Mucosa of descending colon (tissue), 3 donors: ENCODE data around the gene RLBP1. TPM values are rescaled to one million over a fixed set of nuclear protein-coding genes. Genes with fewer than 3 reads are reported as not detected.

Source experiments
- ATAC-seq: fragments of 200-7000 bp; cut with Tn5 transposase; one replicate; pipeline ENCODE4 v1.9.1; 2020; ENCODE audit warnings: mild to moderate bottlenecking, moderate library complexity
- DNase-seq, 3 donors: peaks; one replicate each; pipeline ENCODE4 v3.0.0-alpha.2; 2020
- H3K36me3 ChIP-seq: fragments of 200-600 bp; one replicate; pipeline ENCODE4 v1.8.0; 2021; ENCODE audit warnings: low read depth, mild to moderate bottlenecking
- H3K4me1 ChIP-seq: fragments of 200-600 bp; one replicate; pipeline ENCODE4 v1.8.0; 2021; ENCODE audit warnings: low read depth, mild to moderate bottlenecking
- H3K4me3 ChIP-seq: fragments of 200-600 bp; one replicate; pipeline ENCODE4 v1.8.0; 2021; ENCODE audit warnings: mild to moderate bottlenecking
- H3K9me3 ChIP-seq: fragments of 200-600 bp; one replicate; pipeline ENCODE4 v1.8.0; 2021; ENCODE audit warnings: mild to moderate bottlenecking
- CTCF ChIP-seq: fragments of 200-600 bp; IDR thresholded peaks from one replicate; pipeline ENCODE4 v1.8.0; 2022; ENCODE audit warnings: antibody characterized with exemption, mild to moderate bottlenecking
- intact Hi-C, 2 donors: fragments of 100-400 bp; cut with DNase I in 1 of 2; cut with micrococcal nuclease in 1 of 2; formaldehyde crosslinking; loops; one replicate each; pipeline versions ENCODE4 v1.11.0 to v1.11.1; 2022; cut with DNase I, micrococcal nuclease
- total RNA-seq, 3 donors: library from RNA; stranded (reverse); fragmentation: NEBNext Ultra II Directional in 2 of 3; extraction: Animal tissue kit (Norgen Biotek cat#: 25700) in 2 of 3; gene quantifications; one replicate each; pipeline versions ENCODE4 v1.2.1 to v1.2.4, GENCODE V29; 2021 to 2023
- donor health status: DM: no; HTN: no; CAD: no; lungs with moderate emphysema.
- donor health status: DM: no; HTN: no; CAD: no.
- donor health status: DM: no; HTN: yes; CAD: no.

RLBP1 gene
- total RNA-seq, 3 donors from 2014 or later, result 2.1 TPM; not detected in 2

GRCh38 chr15:89226359-89227221 is 5.2 kb upstream of the RLBP1 start:
- DNase-seq (no peak), ATAC-seq (no peak)
- no peak overlapping the region for H3K4me3 ChIP-seq
- H3K4me1 ChIP-seq, result no peaks in the 10 kb centered on the region
- TF ChIP-seq CTCF, result no peak
- no peaks in the 10 kb centered on the region for H3K36me3 ChIP-seq
- H3K9me3 ChIP-seq, result no peaks in the 10 kb centered on the region
- intact Hi-C loops, result no loop called here

DNA sequence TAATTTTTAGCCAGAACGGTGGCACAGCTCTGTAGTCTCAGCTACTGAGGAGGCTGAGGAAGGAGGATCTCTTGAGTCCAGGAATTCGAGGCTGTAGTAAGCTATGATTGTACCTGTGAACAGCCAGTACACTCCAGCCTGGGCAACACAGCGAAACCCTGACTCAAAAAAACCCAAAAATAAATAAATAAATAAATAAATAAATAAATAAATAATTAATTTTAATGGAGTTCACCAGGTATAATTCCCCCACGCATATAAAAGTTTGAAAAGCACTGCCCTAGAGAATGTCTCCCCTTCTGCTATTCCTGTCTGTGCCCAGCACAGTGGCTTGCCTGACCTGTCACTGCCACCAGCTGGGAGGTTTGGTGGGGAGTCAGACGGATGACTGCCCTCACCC is 4.2 kb upstream of the RLBP1 start:
- H3K9me3 ChIP-seq, result no peaks in the 10 kb centered on the region
- H3K36me3 ChIP-seq, result no peaks in the 10 kb centered on the region
- intact Hi-C loops, result no loop called here
- H3K4me1 ChIP-seq, result no peaks in the 10 kb centered on the region
- H3K4me3 ChIP-seq, result no peak overlapping the region
- no peak for TF ChIP-seq CTCF
- ATAC-seq, result no peak
- DNase-seq, result no peak

GRCh38 chr15:89218531-89218930 is 2.8 kb downstream of the RLBP1 start:
- intact Hi-C loops, result no loop called here
- Histone ChIP-seq H3K36me3 (no peaks in the 10 kb centered on the region), H3K4me3 (no peak overlapping the region), H3K9me3 (no peaks in the 10 kb centered on the region), H3K4me1 (no peaks in the 10 kb centered on the region)
- no peak for DNase-seq
- ATAC-seq, result no peak
- no peak for TF ChIP-seq CTCF

DNA sequence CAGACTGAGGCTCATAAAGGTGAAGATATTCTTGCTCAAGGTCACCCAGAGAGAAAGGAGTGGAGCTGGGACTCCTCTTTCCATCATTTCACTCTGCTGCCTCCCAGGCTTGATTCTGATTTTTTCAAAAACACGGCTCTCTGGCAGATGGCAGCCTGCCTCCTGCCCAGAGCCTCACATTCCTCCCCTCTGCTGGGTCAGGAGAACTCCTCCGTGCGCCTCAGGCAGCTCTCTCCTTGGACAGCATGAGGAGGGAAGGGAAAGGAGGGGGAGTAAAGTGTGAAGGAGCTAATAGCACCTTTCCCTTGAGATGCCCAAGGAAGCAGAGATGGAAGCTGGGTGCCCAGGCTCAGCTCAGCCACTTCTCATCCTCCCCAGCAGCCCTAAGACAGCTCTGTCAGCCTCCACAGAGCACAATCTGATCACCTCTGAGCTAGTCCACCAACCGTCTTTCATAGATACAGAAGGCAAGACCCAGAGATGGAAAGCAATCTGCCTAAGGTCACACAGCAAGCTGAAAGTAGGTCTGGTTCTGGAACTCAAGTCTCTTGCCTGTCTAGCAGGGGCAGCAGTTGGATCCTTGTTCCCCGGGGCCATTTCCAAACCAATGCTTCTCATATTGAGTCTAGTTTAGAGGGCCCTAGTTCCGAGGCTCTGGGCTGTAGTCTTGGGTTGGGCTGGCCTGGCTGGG is 3.5 kb downstream of the RLBP1 start:
- DNase-seq, result no peak
- no peak for ATAC-seq
- Histone ChIP-seq H3K4me1 (no peaks in the 10 kb centered on the region), H3K36me3 (no peaks in the 10 kb centered on the region), H3K9me3 (no peaks in the 10 kb centered on the region), H3K4me3 (no peak overlapping the region)
- intact Hi-C loops, result no loop called here
- TF ChIP-seq CTCF, result no peak

DNA sequence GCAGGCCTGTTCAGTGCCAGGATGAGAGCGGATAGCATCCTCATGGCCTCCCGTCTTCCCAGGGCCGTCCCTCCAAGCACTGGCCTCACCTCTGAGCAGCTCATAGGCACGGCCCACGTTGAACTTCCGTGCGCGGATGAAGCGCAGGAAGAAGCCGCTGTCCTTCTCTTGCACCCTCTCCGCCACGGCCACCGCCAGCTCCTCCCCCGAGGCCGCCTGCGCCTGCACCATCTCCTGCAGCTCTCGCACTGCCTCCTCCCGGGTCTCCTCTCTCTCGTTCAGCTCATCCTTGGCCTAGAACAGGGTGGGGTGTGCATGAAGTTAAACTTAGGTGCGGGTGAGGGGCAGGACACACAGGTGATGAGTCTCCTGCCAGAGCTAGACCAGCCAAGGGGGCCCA is 4.3 kb downstream of the RLBP1 start:
- no peak for DNase-seq
- Histone ChIP-seq H3K36me3 (no peaks in the 10 kb centered on the region), H3K4me1 (no peaks in the 10 kb centered on the region), H3K4me3 (no peak overlapping the region), H3K9me3 (no peaks in the 10 kb centered on the region)
- ATAC-seq, result no peak
- no peak for TF ChIP-seq CTCF
- intact Hi-C loops, result no loop called here
